A549 (cell line): ENCODE results near the gene BICDL1. TPM values are rescaled to one million over a fixed set of nuclear protein-coding genes. Genes with fewer than 3 reads are reported as not detected.

Source experiments
- ATAC-seq, 2 experiments: fragments of 200-7000 bp in 1 of 2; fragments of >200 bp in 1 of 2; cut with Nextera tagmentation in 1 of 2; cut with Tn5 transposase in 1 of 2; 3 replicates each; pipeline versions ENCODE4 v1.8.0 to v1.9.1; 2018 to 2020; ENCODE audit warnings: mild to moderate bottlenecking in 1 of 2, moderate library complexity in 1 of 2
- CTCF ChIA-PET: fragments of 300-600 bp; sonication (Branson Sonifier 250); formaldehyde crosslinking; extraction: SDS; loops from one replicate; lab custom pipeline; 2021; ENCODE audit warnings: antibody characterized with exemption, inconsistent platforms; lab: Yijun Ruan, JAX
- POLR2A ChIA-PET: fragments of 350-600 bp; formaldehyde crosslinking; extraction: SDS; loops from one replicate; lab custom pipeline; 2021; ENCODE audit warnings: antibody characterized with exemption, inconsistent platforms; lab: Yijun Ruan, JAX
- DNase-seq, 2 experiments: peaks; one replicate each; pipeline versions ENCODE4 v3.0.0 to v3.0.0-alpha.2; 2011 to 2016; ENCODE audit warnings: low read depth in 1 of 2, low spot score in 1 of 2
- FAIRE-seq: peaks from 2 replicates; lab custom pipeline; 2011; peaks lifted over from hg19 to GRCh38; lab: Jason Lieb, UNC
- H3K27ac ChIP-seq, 2 experiments: fragments of >200 bp; sonication (Bioruptor Twin); formaldehyde crosslinking; 3 replicates each; pipeline ENCODE4 v1.5.1; 2016 to 2017
- H3K4me1 ChIP-seq: fragments of >200 bp; sonication (Bioruptor Twin); formaldehyde crosslinking; 3 replicates; pipeline ENCODE4 v1.6.1; 2016
- H3K4me2 ChIP-seq: fragments of >200 bp; sonication (Bioruptor Twin); formaldehyde crosslinking; 3 replicates; pipeline ENCODE4 v1.6.1; 2016
- H3K4me3 ChIP-seq: fragments of >200 bp; sonication (Bioruptor Twin); formaldehyde crosslinking; 3 replicates; pipeline ENCODE4 v1.5.1; 2016
- H3K9me3 ChIP-seq: fragments of >200 bp; sonication (Bioruptor Twin); formaldehyde crosslinking; 3 replicates; pipeline ENCODE4 v1.6.1; 2016
- BCL3 ChIP-seq: fragments of >200 bp; sonication (Bioruptor Twin); formaldehyde crosslinking; IDR thresholded peaks from 3 replicates; pipeline ENCODE4 v1.6.1; 2016
- CBX8 ChIP-seq: fragments of 200-600 bp; sonication (generic); IDR thresholded peaks from 2 replicates; pipeline ENCODE4 v1.6.1; 2016
- CHD2 ChIP-seq: fragments of 150-350 bp; IDR thresholded peaks from 2 replicates; pipeline ENCODE4 v1.6.1; 2014; ENCODE audit warnings: low read length; ENCODE audit not compliant: partially characterized antibody
- EHF ChIP-seq: fragments of 250-450 bp; sonication (Bioruptor Pico); IDR thresholded peaks from 2 replicates; pipeline ENCODE4 v1.5.0; 2020; ENCODE audit warnings: mild to moderate bottlenecking
- ESRRA ChIP-seq: fragments of 150-350 bp; IDR thresholded peaks from 2 replicates; pipeline ENCODE4 v1.6.1; 2014; ENCODE audit warnings: mild to moderate bottlenecking, low read length, borderline replicate concordance
- FOSB ChIP-seq: fragments of 250-450 bp; sonication (Bioruptor Pico); IDR thresholded peaks from 2 replicates; pipeline ENCODE4 v1.5.0; 2020; ENCODE audit warnings: mild to moderate bottlenecking, moderate library complexity
- FOSL2 ChIP-seq, 2 experiments: fragments of 450-650 bp in 1 of 2; fragments of >200 bp in 1 of 2; sonication (Bioruptor Twin) in 1 of 2; formaldehyde crosslinking; IDR thresholded peaks; 2 replicates each; pipeline versions ENCODE4 v1.5.0 to v1.6.1; 2016 to 2020; ENCODE audit warnings: mild to moderate bottlenecking in 1 of 2, moderate library complexity in 1 of 2
- GATA3 ChIP-seq: IDR thresholded peaks from 2 replicates; pipeline ENCODE4 v1.6.1; 2012; ENCODE audit warnings: borderline replicate concordance
- JUN ChIP-seq, 2 experiments: fragments of >200 bp; sonication (Bioruptor Twin); formaldehyde crosslinking; IDR thresholded peaks; 2 replicates in 1 of 2; 3 replicates in 1 of 2; pipeline ENCODE4 v1.6.1; 2016 to 2017
- MAX ChIP-seq: IDR thresholded peaks from 2 replicates; pipeline ENCODE4 v1.6.1; 2012
- MAZ ChIP-seq: fragments of 150-350 bp; IDR thresholded peaks from 2 replicates; pipeline ENCODE4 v1.6.1; 2014; ENCODE audit warnings: antibody characterized with exemption, low read depth, low read length, borderline replicate concordance
- NPAS2 ChIP-seq: fragments of 250-450 bp; sonication (Bioruptor Pico); IDR thresholded peaks from 2 replicates; pipeline ENCODE4 v1.8.0; 2022; ENCODE audit warnings: mild to moderate bottlenecking, moderate library complexity, borderline replicate concordance
- NR3C1 ChIP-seq: fragments of >200 bp; sonication (Bioruptor Twin); formaldehyde crosslinking; IDR thresholded peaks from 3 replicates; pipeline ENCODE4 v1.6.1; 2017
- PBX3 ChIP-seq: IDR thresholded peaks from 2 replicates; pipeline ENCODE4 v1.6.1; 2012
- RARB ChIP-seq: fragments of 250-450 bp; sonication (Bioruptor Pico); IDR thresholded peaks from 2 replicates; pipeline ENCODE4 v1.8.0; 2021; ENCODE audit warnings: mild to moderate bottlenecking, moderate library complexity
- REST ChIP-seq: fragments of 200-600 bp; sonication (generic); IDR thresholded peaks from 2 replicates; pipeline ENCODE4 v1.6.1; 2016; ENCODE audit warnings: antibody characterized with exemption, mild to moderate bottlenecking, moderate library complexity
- RNF2 ChIP-seq: fragments of 200-600 bp; sonication (generic); IDR thresholded peaks from 2 replicates; pipeline ENCODE4 v1.6.1; 2016; ENCODE audit warnings: low read depth, mild to moderate bottlenecking, antibody characterized with exemption, moderate library complexity, borderline replicate concordance
- SMC3 ChIP-seq: fragments of >200 bp; sonication (Bioruptor Twin); formaldehyde crosslinking; IDR thresholded peaks from 3 replicates; pipeline ENCODE4 v1.6.1; 2018; ENCODE audit warnings: inconsistent platforms
- SREBF2 ChIP-seq: fragments of 450-650 bp; IDR thresholded peaks from 2 replicates; pipeline ENCODE4 v1.6.1; 2014; ENCODE audit warnings: mild to moderate bottlenecking, moderate library complexity
- TFCP2L1 ChIP-seq: fragments of 250-450 bp; sonication (Bioruptor Pico); IDR thresholded peaks from 2 replicates; pipeline ENCODE4 v1.5.0; 2021; ENCODE audit warnings: mild to moderate bottlenecking
- TP53 ChIP-seq: fragments of 250-450 bp; sonication (Bioruptor Pico); IDR thresholded peaks from 2 replicates; pipeline ENCODE4 v1.5.0; 2021; ENCODE audit warnings: mild to moderate bottlenecking, moderate library complexity
- ZNF302 ChIP-seq: fragments of 250-450 bp; sonication (Bioruptor Pico); IDR thresholded peaks from 2 replicates; pipeline ENCODE4 v1.9.0; 2021; ENCODE audit warnings: inconsistent platforms, mild to moderate bottlenecking, moderate library complexity
- WGBS: methylation state at CpG from one replicate; pipeline ENCODE4 v1.1.6; 2017; ENCODE audit errors: missing lambda C conversion rate; 5-methylcytosine and 5-hydroxymethylcytosine counted together
- polyA plus RNA-seq, 4 experiments: library from polyadenylated mRNA; depleted of rRNA in 3 of 4; stranded (reverse); fragments of >200 nt; fragmentation: RNase III in 1 of 4; extraction: RNeasy Plus Mini Kit Qiagen cat#74134 plus additional on column Dnase treatment in 1 of 4; gene quantifications; 2 replicates in 3 of 4; 3 replicates in 1 of 4; pipeline ENCODE4 v1.2.3, GENCODE V29; 2011 to 2017

BICDL1 gene
- polyA plus RNA-seq, 2 of the 4 experiments (the other 2 are of a cell fraction) = 3.8 to 4.5 TPM

- TF ChIP-seq EHF (CRISPR knock-in tag) (no peak), TFCP2L1 (CRISPR knock-in tag) (no peak), NR3C1 (no peak), CBX8 (no peak), PBX3 (no peak), MAX (no peak), FOSL2 (IDR thresholded peaks at IDR 0.05) (no peak), FOSL2 (CRISPR knock-in tag; IDR thresholded peaks at IDR 0.05) (no peak), RARB (CRISPR knock-in tag) (no peak), NPAS2 (CRISPR knock-in tag) (no peak), MAZ (no peak), FOSB (CRISPR knock-in tag) (no peak), RNF2 (no peak), TP53 (CRISPR knock-in tag) (no peak), GATA3 (no peak), ZNF302 (CRISPR knock-in tag) (no peak), ESRRA (no peak), SMC3 (no peak), REST (no peak), CHD2 (no peak)
- 77% methylated on average over 7 of the region's 7 CpGs for WGBS
- POLR2A ChIA-PET = no interaction called here
- H3K4me2 ChIP-seq = no peak overlapping the region
- no peaks in the 10 kb centered on the region for H3K9me3 ChIP-seq
- no peak overlapping the region for H3K4me3 ChIP-seq
- no peak overlapping the region for H3K27ac ChIP-seq
- DNase-seq (no peak), FAIRE-seq (no peak), ATAC-seq (no peak)
- CTCF ChIA-PET = no interaction called here
- H3K4me1 ChIP-seq = peaks cover 15% of the 10 kb centered on the region
These were observed 86.1 kb downstream of the BICDL1 start for GRCh38 chr12:120075034-120075616.

- ATAC-seq (no peak), DNase-seq (no peak), FAIRE-seq (no peak)
- Histone ChIP-seq H3K4me1 (peaks cover 22% of the 10 kb centered on the region), H3K4me3 (no peak overlapping the region), H3K9me3 (no peaks in the 10 kb centered on the region), H3K4me2 (no peak overlapping the region), H3K27ac (no peak overlapping the region)
- ChIA-PET POLR2A (no interaction called here), CTCF (no interaction called here)
- no peak for TF ChIP-seq BCL3
- no peak for TF ChIP-seq SMC3
- no peak for TF ChIP-seq SREBF2
- TF ChIP-seq JUN (IDR thresholded peaks at IDR 0.05) = no peak
- TF ChIP-seq CBX8 = no peak
- no peak for TF ChIP-seq FOSL2 (IDR thresholded peaks at IDR 0.05)
- TF ChIP-seq FOSL2 (CRISPR knock-in tag; IDR thresholded peaks at IDR 0.05) = no peak
- WGBS = 84% methylated on average over 6 of the region's 6 CpGs
These were observed 87.6 kb downstream of the BICDL1 start for GRCh38 chr12:120076651-120077050.
